HG03097 (cell line): Measurements from ENCODE around the gene STK10.
A peak's percentile ranks its signal among the peaks of the same experiment; 100 is the strongest.

Source experiments
- ATAC-seq: cut with Tn5 transposase; IDR thresholded peaks from one replicate; pipeline ENCODE4 v1.9.1; 2021; ENCODE audit not compliant: unreplicated experiment, low FRiP score

STK10 gene

GRCh38 chr5:172111852-172112225, 76.2 kb downstream of the STK10 start:
- no peak for ATAC-seq

DNA sequence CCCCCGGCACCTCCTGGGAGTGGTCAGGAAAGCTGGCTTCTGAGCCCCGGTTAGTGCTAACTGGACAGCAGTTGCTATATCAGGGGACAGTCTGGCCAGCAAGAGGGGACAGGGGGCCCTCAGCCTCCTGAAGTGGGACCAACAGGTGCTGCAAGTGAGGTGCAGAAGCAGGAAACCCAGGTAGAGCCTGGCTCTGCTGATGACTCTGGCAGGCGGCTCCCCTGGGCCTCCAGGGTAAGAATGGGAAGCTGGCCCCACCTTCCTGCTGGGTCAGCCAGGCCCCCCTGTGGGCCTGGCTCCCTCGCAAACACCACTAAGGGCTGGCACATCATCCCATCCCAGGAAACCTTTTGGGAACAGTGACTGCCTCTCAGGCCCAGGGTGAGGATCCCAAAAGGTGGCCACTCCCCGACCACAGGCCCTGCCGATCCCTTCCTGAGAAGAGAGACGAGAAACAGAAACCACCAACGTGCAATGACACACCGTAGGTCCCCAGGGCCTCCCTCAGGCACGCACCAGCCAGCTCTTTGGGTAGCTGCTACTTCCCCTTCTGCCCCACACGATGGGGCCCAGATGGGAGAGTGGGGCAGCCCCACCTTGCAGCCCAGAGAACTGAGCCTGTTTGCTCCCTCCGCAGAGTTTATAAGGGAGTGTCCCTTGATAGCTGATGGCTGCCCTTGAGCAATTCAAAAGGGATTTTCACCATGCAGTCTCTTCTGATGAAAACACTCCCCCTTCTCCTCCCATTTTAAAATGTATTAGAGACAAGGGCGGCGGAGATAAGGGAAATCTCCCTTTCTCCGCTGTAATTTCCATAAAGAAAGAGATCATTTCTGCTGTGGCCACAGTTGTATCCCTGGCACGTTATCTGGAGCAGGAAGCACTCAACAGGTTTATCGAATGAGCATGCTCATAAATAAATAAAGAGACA, 76.8 kb downstream of the STK10 start:
- ATAC-seq: peak; percentile 69

DNA sequence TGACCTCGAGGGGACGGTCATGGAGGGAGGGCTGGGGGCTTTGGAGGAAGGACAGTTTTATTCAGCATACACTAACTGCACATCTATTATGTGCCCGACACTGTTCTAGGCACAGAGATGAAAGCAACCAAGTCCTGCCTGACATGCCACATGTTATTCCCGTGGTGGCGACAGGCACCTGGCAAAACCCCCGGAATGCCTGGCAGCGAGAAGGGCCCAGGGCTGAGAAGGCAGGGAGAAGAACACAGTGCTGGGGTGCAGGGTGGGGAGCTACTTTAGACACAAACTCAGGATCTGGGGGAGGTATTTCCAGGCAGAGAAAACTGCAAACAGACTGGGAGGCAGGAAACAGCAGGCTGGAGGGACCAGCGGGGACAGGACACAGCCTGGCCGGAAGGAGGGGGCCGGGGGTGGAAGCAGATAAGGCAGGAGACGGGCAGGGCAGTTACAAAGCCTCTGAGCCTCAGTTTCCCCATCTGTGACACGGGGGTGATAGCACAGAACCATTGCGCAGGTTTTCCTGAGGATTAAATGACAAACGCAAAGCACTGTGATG, 77.7 kb downstream of the STK10 start:
- ATAC-seq: no peak

GRCh38 chr5:172109749-172110148, 78.3 kb downstream of the STK10 start:
- no peak for ATAC-seq

DNA sequence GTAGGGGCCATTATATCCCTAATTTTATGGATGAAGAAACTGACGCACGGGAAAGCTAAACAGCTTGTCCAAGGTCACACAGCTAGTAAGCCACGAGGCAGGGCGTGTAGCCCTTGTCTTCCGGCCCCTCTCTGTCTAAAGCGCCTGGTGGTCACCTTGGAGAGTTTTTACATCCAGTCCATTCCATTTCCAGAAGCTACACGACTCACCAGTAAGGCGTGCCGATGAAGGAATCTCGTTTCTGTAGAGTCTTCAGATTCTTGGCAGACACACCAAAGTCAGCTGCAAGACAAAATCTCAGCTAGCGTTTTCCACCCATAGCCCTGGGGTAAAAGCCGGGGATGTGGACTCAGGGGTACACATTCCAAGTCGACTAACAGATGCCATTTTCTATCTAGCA, 80.5 kb downstream of the STK10 start:
- ATAC-seq: no peak

DNA sequence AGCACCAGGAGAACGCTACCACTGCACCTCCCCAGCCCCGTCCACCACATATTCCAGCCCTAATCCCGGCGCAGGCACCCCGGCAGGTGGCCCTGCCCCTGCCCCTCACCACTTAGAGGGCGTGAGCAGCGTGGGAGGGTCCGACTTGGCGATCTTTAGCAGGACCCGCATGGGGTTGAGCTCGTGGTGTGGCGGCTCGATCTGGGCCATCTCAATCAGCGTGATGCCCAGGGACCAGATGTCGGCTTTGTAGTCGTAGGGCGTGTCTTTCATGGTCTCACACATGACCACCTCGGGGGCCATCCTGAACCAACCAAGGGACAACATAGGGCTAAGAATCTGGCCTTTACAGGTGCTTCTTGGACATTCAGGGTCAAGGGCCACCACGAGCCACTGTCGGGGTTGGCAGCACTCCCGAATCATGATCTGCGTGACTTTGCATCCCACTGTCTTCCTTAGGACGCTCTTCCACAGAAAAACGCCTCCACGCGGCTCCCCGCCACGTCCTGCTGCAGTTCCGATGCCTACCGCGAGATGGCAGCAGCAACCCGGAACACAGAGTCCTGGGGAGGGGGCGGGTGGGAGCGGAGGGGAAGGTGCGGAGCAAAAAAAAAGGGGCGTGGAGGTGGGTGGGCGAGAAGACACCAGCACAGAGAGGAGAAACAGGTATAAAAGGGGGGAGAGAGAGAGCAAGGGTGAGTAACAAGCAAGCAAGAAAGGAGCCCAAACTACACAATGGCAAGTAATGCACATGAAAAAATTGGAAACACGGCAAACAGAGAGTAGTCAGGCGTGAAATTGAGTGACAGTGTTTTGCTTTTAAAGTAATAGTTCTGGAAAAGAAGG, 81.3 kb downstream of the STK10 start:
- no peak for ATAC-seq

GRCh38 chr5:172105811-172106210, 82.2 kb downstream of the STK10 start:
- ATAC-seq: no peak

GRCh38 chr5:172104801-172105701, 83.0 kb downstream of the STK10 start:
- ATAC-seq: no peak

DNA sequence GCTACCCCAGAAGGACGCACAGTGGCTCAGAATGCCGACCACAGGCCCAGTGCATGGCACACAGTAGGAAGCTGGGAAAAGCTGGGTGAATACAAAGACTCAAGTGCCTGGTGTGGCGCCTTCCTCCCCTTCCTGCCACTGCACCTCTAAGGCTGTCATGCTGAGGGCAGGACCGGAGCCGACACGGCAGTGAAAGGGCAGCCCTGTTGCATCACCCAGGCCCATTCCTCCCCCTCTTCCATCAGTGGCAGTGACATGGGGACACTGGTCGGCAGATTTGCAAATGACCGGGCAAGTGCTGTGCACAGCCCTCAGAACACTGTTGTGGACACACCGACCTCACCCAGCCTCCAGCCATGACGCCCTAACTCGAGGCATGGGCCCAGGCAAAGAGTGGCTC, 84.0 kb downstream of the STK10 start:
- no peak for ATAC-seq

DNA sequence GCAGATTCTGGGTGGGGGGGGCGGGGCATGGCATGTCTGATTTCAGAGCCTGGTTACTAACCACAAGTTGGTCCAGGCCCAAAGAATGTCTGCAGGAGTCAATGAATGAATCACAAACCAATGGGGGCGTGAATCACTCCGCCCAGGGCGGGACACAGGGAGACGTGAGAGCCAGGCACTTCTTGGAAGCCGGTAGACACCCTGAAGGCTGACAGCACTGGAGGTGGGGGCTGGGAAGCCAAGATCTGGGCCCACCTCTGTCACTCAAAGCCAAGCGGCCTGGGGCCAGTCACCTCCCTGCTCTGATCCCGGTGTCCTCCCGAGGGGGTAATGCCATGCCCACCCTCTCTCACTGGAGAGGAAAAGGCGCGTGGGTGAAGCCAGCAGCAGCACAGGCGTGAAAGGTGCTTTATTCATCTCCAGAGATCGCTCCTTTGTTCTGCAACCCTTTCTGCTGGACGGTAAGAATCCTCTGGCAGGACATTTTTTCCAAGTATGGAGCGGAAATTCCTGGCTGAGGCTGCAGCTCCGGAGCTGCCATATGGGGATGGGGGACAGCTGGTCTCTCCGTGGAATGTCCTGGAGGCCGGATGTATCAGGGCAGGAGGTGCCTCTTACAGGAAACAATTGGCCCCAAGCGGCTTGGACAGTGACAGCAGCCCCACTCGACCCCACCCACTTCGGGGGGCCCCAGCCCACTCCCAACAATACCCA, 85.0 kb downstream of the STK10 start:
- ATAC-seq: no peak

DNA sequence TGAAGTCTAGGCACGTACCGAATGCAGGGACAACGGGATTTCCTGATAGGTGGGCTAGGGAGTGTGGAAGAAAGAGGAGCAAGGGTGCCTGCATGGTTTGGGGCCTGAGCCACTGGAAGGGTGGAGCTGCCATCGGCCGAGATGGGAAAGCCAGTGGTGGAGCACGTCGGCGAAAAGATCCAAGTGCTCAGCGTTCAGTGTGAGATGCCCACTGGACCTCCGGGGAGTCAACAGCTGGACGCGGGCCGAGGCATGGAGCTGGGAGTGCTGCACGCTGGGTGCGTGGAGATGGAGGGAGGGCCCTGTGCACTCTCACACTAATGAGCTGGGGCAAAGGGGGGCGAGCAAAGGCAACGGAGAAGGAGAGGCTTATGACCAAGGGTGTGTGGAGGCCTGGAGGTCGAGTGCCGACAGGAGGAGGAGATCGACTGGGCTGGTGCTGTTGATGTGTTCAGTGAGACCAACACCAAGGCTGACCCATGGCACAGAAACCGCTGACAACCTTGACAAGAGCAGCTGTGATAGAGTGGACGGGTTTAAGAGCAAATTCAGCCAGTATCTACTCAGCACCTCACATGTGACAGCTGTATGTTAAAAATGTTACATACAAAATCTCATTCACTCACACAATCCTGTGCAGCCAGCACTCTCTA, 85.7 kb downstream of the STK10 start:
- ATAC-seq: no peak

DNA sequence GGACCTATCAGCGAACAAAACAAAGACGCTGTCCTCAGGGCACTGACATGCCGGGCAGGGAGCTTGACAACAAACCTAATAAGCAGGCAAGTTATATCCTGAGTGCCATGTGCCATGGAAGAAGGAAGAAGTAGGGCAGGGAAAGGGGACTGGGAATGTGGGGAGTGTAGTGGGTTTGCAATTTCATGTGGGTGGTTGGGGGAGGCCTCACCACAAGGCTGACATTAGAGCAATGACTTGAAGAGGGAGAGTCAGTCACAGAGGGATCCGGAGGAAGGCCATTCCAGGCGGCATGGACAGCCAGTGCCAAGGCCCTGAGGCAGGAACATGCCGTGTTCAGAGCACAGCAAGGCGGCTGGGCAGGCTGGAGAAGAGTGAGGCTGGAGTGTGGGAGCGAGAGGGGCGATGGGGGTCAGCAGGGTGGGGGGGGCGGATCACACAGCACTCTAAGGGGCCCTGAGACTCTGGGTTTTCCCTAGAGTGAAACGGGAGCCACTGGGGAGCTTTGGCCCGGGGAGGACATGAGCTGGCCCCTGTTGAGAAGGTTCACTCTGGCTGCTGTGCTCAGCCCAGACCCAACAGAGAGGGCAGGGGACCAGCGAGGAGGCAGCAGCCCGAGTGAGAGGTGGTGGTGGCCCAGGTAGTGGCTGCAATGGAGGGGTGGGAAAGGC, 86.3 kb downstream of the STK10 start:
- no peak for ATAC-seq

GRCh38 chr5:172098883-172099282, 89.1 kb downstream of the STK10 start:
- no peak for ATAC-seq

GRCh38 chr5:172098046-172098445, 90.0 kb downstream of the STK10 start:
- no peak for ATAC-seq

GRCh38 chr5:172097356-172097755, 90.7 kb downstream of the STK10 start:
- no peak for ATAC-seq

GRCh38 chr5:172096207-172096940, 91.7 kb downstream of the STK10 start:
- no peak for ATAC-seq

- no peak for ATAC-seq
Observed at GRCh38 chr5:172095368-172096206, 92.4 kb downstream of the STK10 start.
